Raji (cell line): ENCODE results near the gene FFAR3.

Experiments
- POLR2A ChIP-seq: IDR thresholded peaks from 2 replicates; pipeline ENCODE4 v1.6.1; 2011; ENCODE audit warnings: low read depth, low read length, control low read depth; ENCODE audit not compliant: insufficient read depth

The FFAR3 gene

DNA sequence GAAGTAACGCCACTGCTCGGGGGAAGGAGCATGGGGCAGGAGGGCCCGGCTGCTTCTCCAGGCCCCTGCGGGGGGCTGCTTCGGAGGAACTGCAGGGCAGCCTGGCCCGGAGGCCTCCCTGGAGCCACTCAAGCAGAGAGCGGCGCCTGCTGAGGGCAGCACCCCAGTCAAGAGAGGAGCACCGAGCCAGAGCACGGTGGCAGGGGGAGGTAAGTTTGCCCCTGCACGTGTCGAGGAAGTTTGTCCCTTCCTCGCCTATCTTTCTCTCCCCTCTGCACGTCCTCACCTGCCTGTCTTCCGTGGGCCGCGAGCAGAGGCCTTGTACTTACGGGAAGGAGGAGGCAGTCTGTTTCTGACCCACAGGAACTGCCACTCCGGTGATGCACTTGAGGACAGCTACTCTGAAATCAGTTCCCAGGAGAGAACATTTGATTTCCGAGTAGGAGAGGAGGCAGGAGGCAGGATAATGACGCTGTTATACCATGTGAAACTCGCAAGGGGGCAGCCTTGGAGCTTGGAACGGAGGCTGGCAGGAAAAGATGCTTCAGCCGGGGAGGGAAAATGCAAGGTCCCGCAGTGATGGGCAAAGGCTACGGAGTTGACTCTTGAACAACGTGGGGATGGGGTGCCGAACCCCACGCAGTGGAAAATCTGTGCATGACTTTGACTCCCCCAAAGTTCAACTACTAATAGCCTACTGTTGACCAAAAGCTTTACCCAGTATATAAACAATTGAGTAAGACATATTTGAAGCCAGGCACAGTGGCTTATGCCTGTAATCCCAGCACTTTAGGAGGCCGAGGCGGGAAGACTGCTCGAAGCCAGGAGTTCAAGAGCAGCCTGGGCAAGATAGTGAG lies 5.6 kb upstream of the FFAR3 start:
- no peak for TF ChIP-seq POLR2A

- TF ChIP-seq POLR2A = no peak
Measured at GRCh38 chr19:35353635-35354034, 4.6 kb upstream of the FFAR3 start.

DNA sequence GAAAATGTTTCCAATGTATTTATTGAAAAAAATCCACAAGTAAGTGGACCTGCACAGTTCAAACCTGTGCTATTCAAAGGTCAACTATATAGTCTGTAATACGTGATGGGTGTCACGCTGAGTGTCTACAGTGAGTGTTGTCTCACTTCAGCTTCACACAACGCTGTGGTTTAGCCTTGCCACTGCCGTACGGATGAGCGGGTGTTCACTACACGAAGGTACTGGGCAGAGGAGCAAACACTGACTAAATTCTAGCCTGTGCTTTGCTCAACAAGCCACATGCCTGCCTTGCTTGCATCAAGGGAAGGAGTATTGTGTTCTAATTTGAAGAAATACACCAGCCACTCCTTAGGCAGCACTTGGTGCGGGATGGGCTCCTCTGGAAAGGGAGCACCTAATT lies 3.4 kb upstream of the FFAR3 start:
- TF ChIP-seq POLR2A = no peak

DNA sequence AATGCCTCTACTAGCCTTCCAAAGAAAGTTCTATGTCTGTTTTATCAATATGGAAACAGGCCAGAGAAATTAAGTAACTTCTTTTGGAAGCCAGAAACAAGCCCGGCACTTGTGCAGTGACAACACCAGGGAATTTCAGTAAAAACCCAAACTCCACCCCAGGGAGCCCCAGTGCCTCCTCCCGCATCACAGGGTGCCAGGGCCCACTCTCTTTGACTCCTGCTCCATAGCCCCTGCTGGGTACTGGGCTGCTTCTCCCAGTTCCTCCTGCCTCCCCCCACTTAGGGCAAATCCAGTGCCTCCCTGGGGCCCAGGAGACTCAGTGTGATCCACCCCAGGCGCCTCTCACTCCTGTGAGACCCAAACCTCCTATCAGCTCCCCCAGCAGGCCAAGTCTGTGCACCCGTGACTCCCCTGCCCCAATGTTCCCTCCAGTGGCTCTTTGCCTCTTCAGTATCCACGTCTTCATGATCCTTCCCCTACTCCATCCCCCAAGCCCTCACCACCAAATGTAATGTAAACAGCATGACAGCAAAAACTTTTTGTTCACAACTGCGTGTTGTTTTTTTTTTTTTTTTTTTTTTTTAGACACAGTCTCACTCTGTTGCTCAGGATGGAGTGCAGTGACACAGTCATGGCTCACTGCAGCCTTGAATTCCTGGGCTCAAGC lies 2.3 kb upstream of the FFAR3 start:
- TF ChIP-seq POLR2A = no peak

DNA sequence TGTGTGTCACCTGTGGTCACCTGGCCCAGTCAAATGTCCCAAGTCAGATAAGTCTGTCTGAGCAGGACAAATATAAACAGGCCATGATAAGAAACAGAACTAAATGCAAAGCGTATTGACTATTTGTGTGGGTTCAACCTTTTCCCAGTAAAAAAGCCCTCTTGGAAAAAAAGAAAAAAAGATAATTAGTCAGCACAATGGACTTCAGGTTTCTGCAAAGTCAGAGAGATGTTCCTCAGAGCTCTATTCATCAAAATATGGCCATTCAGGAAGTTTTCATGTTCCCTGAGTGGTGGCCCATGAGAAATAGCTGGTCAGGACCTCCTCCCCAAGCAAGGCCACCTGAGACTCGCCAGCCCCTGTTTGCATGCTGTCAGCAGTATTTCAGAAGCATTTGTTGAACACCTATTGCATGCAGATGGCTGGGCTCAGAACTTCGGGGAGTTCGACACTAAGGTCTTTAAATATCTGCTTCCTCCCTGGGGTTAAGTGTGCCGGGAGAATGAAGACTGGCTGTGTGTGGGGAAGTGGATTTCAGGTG lies 2.7 kb downstream of the FFAR3 start:
- TF ChIP-seq POLR2A = no peak

DNA sequence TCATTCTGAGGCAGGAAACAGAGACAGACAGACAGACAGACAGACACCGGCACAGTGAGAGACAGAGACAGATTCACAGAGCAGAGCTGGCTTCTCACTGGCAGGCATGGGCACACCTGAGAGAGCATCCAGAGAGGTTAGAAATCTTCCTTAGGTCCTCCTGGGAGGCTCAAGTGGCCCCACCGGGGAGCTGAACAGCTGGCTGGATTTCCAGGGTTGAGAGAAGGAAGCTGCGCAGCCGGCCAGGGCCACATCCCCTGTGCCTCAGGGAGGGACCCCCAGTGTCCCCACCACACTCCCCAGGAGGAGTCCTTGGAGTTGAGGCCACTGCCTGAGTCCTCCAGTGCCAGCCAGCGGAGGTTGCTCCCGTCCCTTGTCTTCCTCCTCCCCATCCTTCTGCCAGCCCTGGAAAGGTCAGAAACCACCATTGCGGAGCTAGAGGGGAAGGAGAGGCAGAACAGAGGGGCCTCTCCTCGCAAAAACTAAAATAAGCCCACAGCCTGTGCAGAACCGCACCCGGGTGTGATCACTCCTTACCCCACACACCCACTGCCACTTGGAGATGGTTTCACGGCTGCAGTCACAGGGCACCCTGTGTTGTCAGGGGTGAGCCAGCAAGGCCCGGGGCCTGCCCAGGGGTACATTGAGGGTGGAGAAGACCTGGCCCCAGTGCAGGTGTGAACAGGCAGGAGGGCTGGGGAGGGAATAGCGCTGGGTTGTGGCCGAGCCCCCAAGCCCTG lies 4.2 kb downstream of the FFAR3 start:
- TF ChIP-seq POLR2A = no peak

DNA sequence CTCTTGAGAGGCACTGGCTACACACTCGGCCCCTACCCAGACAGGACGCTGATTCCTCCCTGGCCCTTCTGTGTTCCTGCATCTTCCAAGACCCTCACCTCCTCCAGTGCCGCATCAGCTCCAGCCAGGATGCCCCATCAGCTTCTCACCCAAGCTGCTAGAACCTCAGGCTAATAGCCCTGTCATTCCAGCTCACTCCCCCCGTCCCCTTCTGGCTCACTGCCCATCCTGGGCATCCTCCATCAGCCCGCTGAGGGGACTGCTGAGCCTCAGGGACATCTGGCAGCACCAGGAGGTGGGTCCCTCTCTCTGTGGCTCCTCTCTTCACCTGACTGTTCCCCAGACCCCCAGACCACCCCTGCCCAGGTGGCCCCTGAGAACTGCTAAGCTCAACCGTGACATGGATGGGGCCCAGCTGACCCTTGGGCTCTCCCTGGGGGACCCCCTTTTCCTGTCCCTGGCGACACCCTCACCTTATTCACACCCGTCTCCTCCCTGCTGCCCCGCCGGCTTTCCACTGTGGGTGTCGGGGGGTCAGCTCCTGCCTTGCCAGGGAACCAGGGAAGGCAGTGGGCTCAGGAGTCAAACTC lies 4.8 kb downstream of the FFAR3 start:
- no peak for TF ChIP-seq POLR2A

DNA sequence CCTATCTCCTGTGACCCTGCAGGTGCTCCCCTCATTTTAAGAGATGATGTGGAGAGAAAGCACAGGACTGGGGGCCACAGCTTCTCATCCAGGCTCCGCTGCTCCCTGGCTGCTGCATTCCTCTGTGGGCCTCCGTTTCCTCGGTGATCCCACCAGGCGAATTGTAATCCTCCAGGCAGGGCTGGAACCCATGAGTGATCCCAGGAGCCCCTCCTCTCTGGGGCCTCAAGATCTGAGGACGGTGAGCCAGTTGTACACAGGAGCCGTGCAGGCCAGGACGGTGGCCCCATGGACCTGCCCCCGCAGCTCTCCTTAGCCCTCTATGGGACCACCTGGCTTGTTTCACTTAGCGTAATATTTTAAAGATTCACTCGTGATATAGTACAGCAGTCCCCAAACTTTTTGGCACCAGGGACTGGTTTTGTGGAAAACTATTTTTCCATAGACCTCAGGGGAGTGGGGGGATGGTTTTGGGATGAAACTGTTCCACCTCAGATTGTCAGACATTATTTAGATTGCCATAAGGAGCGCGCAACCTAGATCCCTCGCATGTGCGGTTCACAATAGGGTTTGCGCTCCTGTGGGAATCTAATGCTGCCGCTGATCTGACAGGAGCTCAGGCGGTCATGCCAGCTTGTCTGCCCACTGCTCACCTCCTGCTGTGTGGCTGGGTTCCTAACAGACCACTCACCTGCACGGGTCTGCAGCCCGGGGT lies 5.6 kb downstream of the FFAR3 start:
- TF ChIP-seq POLR2A = no peak

DNA sequence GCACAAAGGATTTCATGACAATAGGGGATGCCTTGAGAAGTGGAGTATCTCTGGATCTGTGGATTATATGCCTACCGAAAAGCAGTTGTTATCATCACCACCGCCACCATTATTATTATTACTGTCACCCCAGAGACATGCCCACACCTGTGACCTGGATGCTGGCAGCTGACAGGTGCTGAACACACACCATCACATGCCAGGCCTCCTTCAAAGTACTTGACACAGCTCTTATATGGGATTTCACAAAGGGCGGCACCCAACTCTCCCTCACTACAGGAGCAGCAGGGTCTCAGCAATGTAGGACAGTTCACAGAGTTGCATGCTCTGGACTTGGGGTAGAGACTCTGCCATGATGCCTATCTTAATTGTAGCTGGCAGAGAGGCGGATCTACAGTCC lies 7.0 kb downstream of the FFAR3 start:
- TF ChIP-seq POLR2A = no peak

- no peak for TF ChIP-seq POLR2A
Measured at GRCh38 chr19:35368378-35368777, 10.1 kb downstream of the FFAR3 start.

- no peak for TF ChIP-seq POLR2A
Measured at GRCh38 chr19:35369522-35369921, 11.3 kb downstream of the FFAR3 start.

- TF ChIP-seq POLR2A = no peak
Measured at GRCh38 chr19:35370722-35371121, 12.5 kb downstream of the FFAR3 start, which contains the start of gene GPR42. Gene GPR42, plus strand, starts transcription at chr19:35371068. Its CDS starts 292 bp downstream, at chr19:35371360.

DNA sequence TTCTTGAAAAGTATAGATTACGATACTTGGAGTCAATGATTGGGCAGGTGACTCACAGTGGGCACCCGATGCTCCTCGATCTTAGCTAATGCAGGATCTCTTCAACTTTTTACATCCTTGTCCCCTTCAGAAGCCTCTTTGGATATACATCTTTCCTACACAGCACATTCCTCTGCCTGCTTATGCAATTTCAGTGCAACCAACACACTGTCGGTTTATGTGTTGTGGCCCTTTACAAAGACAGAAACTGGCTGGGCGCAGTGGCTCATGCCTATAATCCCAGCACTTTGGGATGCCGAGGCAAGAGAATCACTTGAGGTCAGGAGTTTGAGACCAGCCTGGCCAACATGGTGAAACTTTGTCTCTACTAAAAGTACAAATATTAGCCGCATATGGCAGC lies 15.2 kb downstream of the FFAR3 start:
- no peak for TF ChIP-seq POLR2A

GRCh38 chr19:35375505-35376307 lies 17.4 kb downstream of the FFAR3 start:
- TF ChIP-seq POLR2A = no peak

DNA sequence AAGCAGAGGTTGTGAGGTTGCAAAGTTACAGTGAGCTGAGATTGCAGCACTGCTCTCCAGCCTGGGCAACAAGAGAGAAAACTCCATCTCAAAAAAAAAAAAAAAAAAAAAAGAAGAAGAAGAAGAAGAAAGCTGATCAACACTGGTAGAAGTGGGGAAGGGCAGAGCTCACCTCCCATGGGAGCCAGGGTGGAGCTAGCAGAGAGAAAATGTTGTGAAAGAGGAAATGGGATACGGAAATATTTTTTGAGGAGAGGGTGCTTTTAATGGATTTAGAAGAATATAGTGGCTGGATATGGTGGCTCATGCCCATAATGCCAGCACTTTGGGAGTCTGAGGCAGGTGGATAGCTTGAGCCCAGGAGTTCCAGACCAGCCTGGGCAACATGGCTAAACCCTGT lies 19.4 kb downstream of the FFAR3 start:
- TF ChIP-seq POLR2A = no peak
